Adrenal gland (tissue), 12 donors: ENCODE data around the gene FBXL5. TPM values are rescaled to one million over a fixed set of nuclear protein-coding genes. Genes with fewer than 3 reads are reported as not detected.

Source experiments
- DNase-seq, 7 donors: peaks; one replicate each; pipeline ENCODE4 v3.0.0-alpha.2; 2019 to 2020
- H3K27ac ChIP-seq, 5 donors: fragments of 200-600 bp; sonication (generic) in 4 of 5; 1 replicate in 3 of 5; 2 replicates in 2 of 5; pipeline versions ENCODE4 v1.5.1 to v1.8.0; 2016 to 2020; ENCODE audit warnings: mild to moderate bottlenecking in 1 of 5
- H3K27me3 ChIP-seq: fragments of 200-600 bp; 2 replicates; pipeline ENCODE4 v1.8.0; 2021
- H3K36me3 ChIP-seq, 2 donors: fragments of 200-600 bp; replicated peaks in 1 of 2; 1 replicate in 1 of 2; 2 replicates in 1 of 2; pipeline versions ENCODE4 v1.5.1 to v1.8.0; 2018 to 2022
- H3K4me1 ChIP-seq, 2 donors: fragments of 200-600 bp; replicated peaks in 1 of 2; 1 replicate in 1 of 2; 2 replicates in 1 of 2; pipeline versions ENCODE4 v1.5.1 to v1.8.0; 2018 to 2021
- H3K4me3 ChIP-seq, 4 donors: fragments of 200-600 bp; sonication (generic) in 3 of 4; one replicate each; pipeline ENCODE4 v1.5.1; 2016 to 2018
- H3K9me3 ChIP-seq, 3 donors: fragments of 200-600 bp; sonication (generic) in 1 of 3; replicated peaks in 1 of 3; 1 replicate in 2 of 3; 2 replicates in 1 of 3; pipeline versions ENCODE4 v1.5.1 to v1.8.0; 2016 to 2021
- CTCF ChIP-seq, 6 experiments: fragments of 450-650 bp in 4 of 6; fragments of 200-600 bp in 2 of 6; sonication (generic) in 1 of 6; IDR thresholded peaks; 1 replicate in 5 of 6; 2 replicates in 1 of 6; pipeline versions ENCODE4 v1.5.1 to v1.8.0; 2016 to 2021; ENCODE audit warnings: antibody characterized with exemption in 6 of 6, mild to moderate bottlenecking in 2 of 6, moderate library complexity in 1 of 6
- POLR2A ChIP-seq, 2 donors: fragments of 450-650 bp; IDR thresholded peaks; one replicate each; pipeline ENCODE4 v1.6.1; 2017; ENCODE audit warnings: antibody characterized with exemption in 2 of 2, mild to moderate bottlenecking in 2 of 2, moderate library complexity in 1 of 2
- WGBS, 4 donors: extraction: QIAGEN DNeasy Blood & Tissue Kit in 2 of 4; methylation state at CpG; one replicate each; pipeline versions ENCODE4 v1.1.5 to v1.1.7; 2013 to 2017; 5-methylcytosine and 5-hydroxymethylcytosine counted together
- intact Hi-C, 2 donors: fragments of 100-400 bp; cut with DNase I; formaldehyde crosslinking; loops; one replicate each; pipeline versions ENCODE4 v1.14.1 to v1.15.0; 2022 to 2023
- polyA plus RNA-seq, 3 donors: library from polyadenylated mRNA; stranded (reverse); fragments of 200-250 nt in 2 of 3; fragments of 350-450 nt in 1 of 3; fragmentation: Illumina TruSeq in 1 of 3; extraction: RNeasy Lipid Tissue Mini Kit (QIAGEN cat#74804) in 1 of 3; gene quantifications; one replicate each; pipeline ENCODE4 v1.2.3, GENCODE V29; 2013 to 2014
- total RNA-seq, 9 donors: library from RNA; depleted of rRNA in 4 of 9; stranded (reverse); fragments of >200 nt in 4 of 9; fragments of 120-200 nt in 1 of 9; fragmentation: NEBNext Ultra II Directional in 1 of 9; extraction: Animal tissue kit (Norgen Biotek cat#: 25700) in 1 of 9; gene quantifications; one replicate each; pipeline versions ENCODE4 v1.1.0 to v1.2.4, GENCODE V29; 2013 to 2023
- donor health status: healthy with polysubstance abuse.
- donor health status: Bipolar disorder and iron deficiency.
- donor health status: DM: yes; HTN: yes; CAD: no.
- donor health status: DM: no; HTN: no; CAD: no.
- donor health status: DM: no; HTN: no; CAD: no.
- donor health status: DM: yes; HTN: yes; CAD: no.

Gene FBXL5
- total and polyA plus RNA-seq, 12 donors: 42.8 to 159 (median 113) TPM

DNA sequence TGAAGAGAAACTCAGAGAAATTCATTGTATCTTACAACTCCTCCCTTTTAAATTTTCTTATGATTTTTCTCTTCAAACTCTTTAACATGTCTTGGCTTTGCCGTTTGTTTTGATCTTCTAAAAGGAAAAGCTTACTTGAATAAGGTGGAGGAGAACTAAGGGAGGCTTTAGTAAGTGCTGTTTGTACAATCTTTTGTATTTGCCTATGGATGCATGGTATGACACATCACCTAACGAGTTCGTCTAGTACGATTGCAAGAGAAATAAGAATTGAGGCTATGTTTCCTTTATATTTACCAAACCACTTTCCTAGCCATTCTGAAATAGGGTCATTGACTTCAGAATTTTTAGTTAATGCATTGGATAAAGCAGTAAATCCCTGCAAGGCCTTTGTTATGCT is 39.3 kb upstream of the FBXL5 start:
- WGBS, 4 donors: 87 to 90% (median 89%) methylated on average over 4 of the region's 4 CpGs
- Histone ChIP-seq H3K4me3 (no peak overlapping the region), H3K9me3 (no peaks in the 10 kb centered on the region), H3K27ac (no peak overlapping the region), H3K36me3 (no peaks in the 10 kb centered on the region), H3K4me1 (peaks cover 0 to 17% of the 10 kb centered on the region in 2 donors), H3K27me3 (no peaks in the 10 kb centered on the region)
- intact Hi-C loops: no loop called here
- DNase-seq: no peak
- TF ChIP-seq CTCF (IDR thresholded peaks at IDR 0.05) (no peak), POLR2A (IDR thresholded peaks at IDR 0.05) (no peak)

DNA sequence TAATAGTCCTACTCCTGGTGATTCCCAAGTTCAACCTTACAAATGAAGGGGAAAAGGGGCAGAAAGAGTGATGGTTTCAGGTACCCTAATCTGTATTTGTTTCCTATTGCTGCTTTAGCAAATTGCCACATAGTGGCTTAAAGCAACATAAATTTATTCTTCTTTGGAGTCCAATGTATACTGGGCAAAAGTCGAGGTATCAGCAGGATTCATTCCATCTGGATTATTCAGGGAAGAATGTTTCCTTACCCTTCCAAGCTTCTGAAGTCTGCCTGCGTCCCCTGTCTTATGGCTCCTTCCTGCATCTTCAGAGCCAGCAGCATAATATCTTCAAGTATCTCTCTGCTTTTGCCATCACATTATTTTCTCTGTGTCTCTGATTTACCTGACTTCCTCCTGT is 37.4 kb upstream of the FBXL5 start:
- WGBS, 4 donors: 84 to 95% (median 93%) methylated on average over 2 of the region's 2 CpGs
- Histone ChIP-seq H3K4me1 (peaks cover 0 to 17% of the 10 kb centered on the region in 2 donors), H3K27me3 (no peaks in the 10 kb centered on the region), H3K9me3 (no peaks in the 10 kb centered on the region), H3K4me3 (no peak overlapping the region), H3K27ac (no peak overlapping the region), H3K36me3 (no peaks in the 10 kb centered on the region)
- no peak for TF ChIP-seq CTCF (IDR thresholded peaks at IDR 0.05)
- TF ChIP-seq POLR2A (IDR thresholded peaks at IDR 0.05): no peak
- no peak for DNase-seq
- intact Hi-C loops: no loop called here

GRCh38 chr4:15691346-15692135 is 36.4 kb upstream of the FBXL5 start:
- no peaks in the 10 kb centered on the region for H3K9me3 ChIP-seq
- DNase-seq: no peak
- WGBS, 4 donors: 49 to 67% (median 58%) methylated on average over 3 of the region's 3 CpGs
- no peak for TF ChIP-seq CTCF (IDR thresholded peaks at IDR 0.05)
- TF ChIP-seq POLR2A (IDR thresholded peaks at IDR 0.05): no peak
- peaks cover 0 to under 1% of the 10 kb centered on the region in 2 donors for H3K36me3 ChIP-seq
- H3K27ac ChIP-seq: no peak overlapping the region
- intact Hi-C loops: no loop called here
- H3K4me1 ChIP-seq: peaks cover 0 to 17% of the 10 kb centered on the region in 2 donors
- no peaks in the 10 kb centered on the region for H3K27me3 ChIP-seq
- H3K4me3 ChIP-seq: no peak overlapping the region

DNA sequence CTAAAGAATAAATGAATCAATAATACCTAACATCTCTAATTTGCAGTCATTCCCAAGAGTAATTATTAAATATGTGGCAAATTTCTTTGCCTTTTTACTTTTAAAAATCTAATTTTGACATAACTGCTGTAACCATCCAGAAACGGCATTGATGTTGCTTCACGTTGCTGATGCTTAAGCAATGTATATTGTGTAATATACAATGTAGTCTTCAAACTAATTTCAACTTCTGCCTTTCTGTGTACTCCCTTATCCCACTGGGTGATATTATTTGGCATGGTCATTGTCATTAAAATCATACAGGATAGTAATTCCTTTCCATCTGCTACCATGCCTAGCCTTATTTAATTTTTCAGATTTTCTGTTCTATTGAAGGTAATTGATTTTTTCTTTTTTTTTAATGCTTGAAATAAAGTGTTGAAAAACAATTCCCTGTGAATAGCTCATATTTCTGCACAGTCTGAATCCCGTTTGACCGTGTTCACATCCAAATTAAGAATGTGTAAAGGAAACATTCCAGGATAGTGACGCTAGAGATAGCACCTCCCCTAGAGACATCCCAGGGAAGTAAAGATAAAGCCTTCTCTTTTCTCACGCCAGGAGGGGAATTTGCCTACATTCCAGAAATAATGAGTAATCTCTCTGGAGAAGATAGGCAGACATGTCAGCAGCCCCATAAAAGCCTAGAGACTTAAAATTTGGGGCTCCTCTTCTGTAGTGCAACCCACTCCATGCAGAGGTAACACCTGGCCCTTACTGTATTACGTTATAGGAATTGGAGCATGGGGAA is 35.1 kb upstream of the FBXL5 start:
- Histone ChIP-seq H3K4me1 (peaks cover 0 to 17% of the 10 kb centered on the region in 2 donors), H3K4me3 (no peak overlapping the region), H3K36me3 (peaks cover 0 to 4% of the 10 kb centered on the region in 2 donors), H3K27ac (peak overlapping the region in 2 of 5 donors; percentile 23 to 42), H3K27me3 (no peaks in the 10 kb centered on the region), H3K9me3 (no peaks in the 10 kb centered on the region)
- intact Hi-C loops: no loop called here
- WGBS, 4 donors: 49 to 55% (median 52%) methylated on average over 7 of the region's 7 CpGs
- DNase-seq: no peak
- TF ChIP-seq POLR2A (IDR thresholded peaks at IDR 0.05) (no peak), CTCF (IDR thresholded peaks at IDR 0.05) (no peak)
